HG02852 (cell line): ENCODE results near the gene BICDL2.

Experiments
- ATAC-seq: cut with Tn5 transposase; IDR thresholded peaks from one replicate; pipeline ENCODE4 v1.9.1; 2021; ENCODE audit warnings: mild to moderate bottlenecking, moderate library complexity; ENCODE audit not compliant: unreplicated experiment

The BICDL2 gene

GRCh38 chr16:3049921-3050481 lies 13.3 kb upstream of the BICDL2 start:
- ATAC-seq: no peak

- ATAC-seq: no peak
Measured at GRCh38 chr16:3047387-3047720, 10.6 kb upstream of the BICDL2 start.

GRCh38 chr16:3046641-3047386 lies 10.1 kb upstream of the BICDL2 start:
- no peak for ATAC-seq

GRCh38 chr16:3045758-3046640 lies 9.3 kb upstream of the BICDL2 start, which contains the start of gene MMP25:
MMP25 (plus strand) TSS chr16:3046561; CDS start chr16:3046918, 357 bp downstream.
- ATAC-seq: no peak

GRCh38 chr16:3044708-3045107 lies 8.0 kb upstream of the BICDL2 start:
- ATAC-seq: no peak

GRCh38 chr16:3042376-3042775 lies 5.6 kb upstream of the BICDL2 start:
- ATAC-seq: no peak

- ATAC-seq: no peak
Measured at GRCh38 chr16:3038896-3039295, 2.2 kb upstream of the BICDL2 start.

GRCh38 chr16:3038256-3038655 lies 1.5 kb upstream of the BICDL2 start:
- ATAC-seq: no peak

- ATAC-seq: no peak
Measured at GRCh38 chr16:3035972-3036725, 595 bp downstream of the BICDL2 start.

- no peak for ATAC-seq
Measured at GRCh38 chr16:3035289-3035971, 1.3 kb downstream of the BICDL2 start.

GRCh38 chr16:3032624-3033023 lies 4.1 kb downstream of the BICDL2 start:
- no peak for ATAC-seq

- no peak for ATAC-seq
Measured at GRCh38 chr16:3030222-3031212, 6.2 kb downstream of the BICDL2 start.

- ATAC-seq: no peak
Measured at GRCh38 chr16:3029491-3030221, 7.1 kb downstream of the BICDL2 start.

- ATAC-seq: no peak
Measured at GRCh38 chr16:3028716-3029319, 7.9 kb downstream of the BICDL2 start.

GRCh38 chr16:3027983-3028715 lies 8.6 kb downstream of the BICDL2 start:
- no peak for ATAC-seq

GRCh38 chr16:3027489-3027795 lies 9.3 kb downstream of the BICDL2 start:
- ATAC-seq: no peak

GRCh38 chr16:3026609-3027488 lies 9.9 kb downstream of the BICDL2 start:
- no peak for ATAC-seq
